ENCODE data around the gene KDM8.
A peak's percentile ranks its signal among the peaks of the same experiment; 100 is the strongest.

Gene KDM8

GRCh38 chr16:27202923-27203506 is 311 bp upstream of the KDM8 start:
- ChIA-PET CTCF (interaction anchor here (1.0 to 1.6 kb wide), 7 partner anchors 10 to 1927 kb away, joined by 3 to 9 read pairs (median 3); no protein-coding TSS in a partner anchor), POLR2A (interaction anchor here (0.6 to 2.5 kb wide), 16 partner anchors 10 to 347 kb away, joined by 3 to 9 read pairs (median 4); partner anchors contain the start of genes GTF3C1, KATNIP and NSMCE1)
- Histone ChIP-seq H3K4me1 (ENCODE audit: control insufficient read depth, insufficient read depth, low read length) (no peaks in the 10 kb centered on the region), H3K27ac (ENCODE audit: extremely low read depth, low read depth, low read length) (peak overlapping the region; percentile 80), H3K4me3 (ENCODE audit: low read depth, low read length) (peak overlapping the region; percentile 58), H3K36me3 (ENCODE audit: control insufficient read depth in 2 of 2, insufficient read depth in 1 of 2, low read length in 2 of 2) (no peaks in the 10 kb centered on the region), H3K9me3 (ENCODE audit: control insufficient read depth, insufficient read depth, low read depth, low read length) (no peaks in the 10 kb centered on the region)
- TF ChIP-seq ZNF394 (tag by site-specific recombination; IDR thresholded peaks at IDR 0.05; ENCODE audit: borderline replicate concordance) (peak; percentile 62), ZNF2 (tag by site-specific recombination; IDR thresholded peaks at IDR 0.05) (no peak; the same call in 1 of the 2 replicates), ZNF629 (tag by site-specific recombination; IDR thresholded peaks at IDR 0.05) (no peak), ZNF366 (tag by site-specific recombination; conservative IDR thresholded peaks at IDR 0.05) (no peak), ZNF292 (tag by site-specific recombination; IDR thresholded peaks at IDR 0.05; ENCODE audit: borderline replicate concordance, low read depth) (no peak), YY2 (tag by site-specific recombination; IDR thresholded peaks at IDR 0.05) (peak; percentile 24; the same call in 1 of the 2 replicates), KLF16 (tag by site-specific recombination; IDR thresholded peaks at IDR 0.05) (peak; percentile 94; the same call in 1 of the 2 replicates), ZNF174 (tag by site-specific recombination; IDR thresholded peaks at IDR 0.05) (no peak), ZBTB17 (tag by site-specific recombination; IDR thresholded peaks at IDR 0.05) (no peak), TRIM28 (IDR thresholded peaks at IDR 0.05; ENCODE audit: borderline replicate concordance, low read length) (no peak), ZNF341 (tag by site-specific recombination; IDR thresholded peaks at IDR 0.05; ENCODE audit: low read depth) (peak; percentile 9; the same call in 1 of the 2 replicates), ZNF18 (tag by site-specific recombination; IDR thresholded peaks at IDR 0.05) (no peak), GLI2 (tag by site-specific recombination; IDR thresholded peaks at IDR 0.05; ENCODE audit: borderline replicate concordance, low read depth) (no peak), ZFP69B (tag by site-specific recombination; IDR thresholded peaks at IDR 0.05) (peak; percentile 77; the same call in 1 of the 2 replicates), ZSCAN30 (tag by site-specific recombination; IDR thresholded peaks at IDR 0.05) (peak; percentile 24; the same call in 1 of the 2 replicates), ZNF76 (tag by site-specific recombination; IDR thresholded peaks at IDR 0.05; ENCODE audit: borderline replicate concordance, low read depth) (peak; percentile 79; the same call in 1 of the 2 replicates), ZBTB49 (tag by site-specific recombination; IDR thresholded peaks at IDR 0.05; ENCODE audit: low read depth) (no peak), ZNF202 (tag by site-specific recombination; IDR thresholded peaks at IDR 0.05; ENCODE audit: borderline replicate concordance) (no peak), ZNF707 (tag by site-specific recombination; IDR thresholded peaks at IDR 0.05) (no peak), SETDB1 (IDR thresholded peaks at IDR 0.05; ENCODE audit: insufficient read length, low read length) (peak; percentile 63), ZNF211 (tag by site-specific recombination; IDR thresholded peaks at IDR 0.05; ENCODE audit: low read depth) (no peak)
- TF ChIP-seq, protein P1, sequence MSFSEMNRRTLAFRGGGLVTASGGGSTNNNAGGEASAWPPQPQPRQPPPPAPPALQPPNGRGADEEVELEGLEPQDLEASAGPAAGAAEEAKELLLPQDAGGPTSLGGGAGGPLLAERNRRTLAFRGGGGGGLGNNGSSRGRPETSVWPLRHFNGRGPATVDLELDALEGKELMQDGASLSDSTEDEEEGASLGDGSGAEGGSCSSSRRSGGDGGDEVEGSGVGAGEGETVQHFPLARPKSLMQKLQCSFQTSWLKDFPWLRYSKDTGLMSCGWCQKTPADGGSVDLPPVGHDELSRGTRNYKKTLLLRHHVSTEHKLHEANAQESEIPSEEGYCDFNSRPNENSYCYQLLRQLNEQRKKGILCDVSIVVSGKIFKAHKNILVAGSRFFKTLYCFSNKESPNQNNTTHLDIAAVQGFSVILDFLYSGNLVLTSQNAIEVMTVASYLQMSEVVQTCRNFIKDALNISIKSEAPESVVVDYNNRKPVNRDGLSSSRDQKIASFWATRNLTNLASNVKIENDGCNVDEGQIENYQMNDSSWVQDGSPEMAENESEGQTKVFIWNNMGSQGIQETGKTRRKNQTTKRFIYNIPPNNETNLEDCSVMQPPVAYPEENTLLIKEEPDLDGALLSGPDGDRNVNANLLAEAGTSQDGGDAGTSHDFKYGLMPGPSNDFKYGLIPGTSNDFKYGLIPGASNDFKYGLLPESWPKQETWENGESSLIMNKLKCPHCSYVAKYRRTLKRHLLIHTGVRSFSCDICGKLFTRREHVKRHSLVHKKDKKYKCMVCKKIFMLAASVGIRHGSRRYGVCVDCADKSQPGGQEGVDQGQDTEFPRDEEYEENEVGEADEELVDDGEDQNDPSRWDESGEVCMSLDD (tag by site-specific recombination; IDR thresholded peaks at IDR 0.05) = no peak
- TF ChIP-seq, protein P2, sequence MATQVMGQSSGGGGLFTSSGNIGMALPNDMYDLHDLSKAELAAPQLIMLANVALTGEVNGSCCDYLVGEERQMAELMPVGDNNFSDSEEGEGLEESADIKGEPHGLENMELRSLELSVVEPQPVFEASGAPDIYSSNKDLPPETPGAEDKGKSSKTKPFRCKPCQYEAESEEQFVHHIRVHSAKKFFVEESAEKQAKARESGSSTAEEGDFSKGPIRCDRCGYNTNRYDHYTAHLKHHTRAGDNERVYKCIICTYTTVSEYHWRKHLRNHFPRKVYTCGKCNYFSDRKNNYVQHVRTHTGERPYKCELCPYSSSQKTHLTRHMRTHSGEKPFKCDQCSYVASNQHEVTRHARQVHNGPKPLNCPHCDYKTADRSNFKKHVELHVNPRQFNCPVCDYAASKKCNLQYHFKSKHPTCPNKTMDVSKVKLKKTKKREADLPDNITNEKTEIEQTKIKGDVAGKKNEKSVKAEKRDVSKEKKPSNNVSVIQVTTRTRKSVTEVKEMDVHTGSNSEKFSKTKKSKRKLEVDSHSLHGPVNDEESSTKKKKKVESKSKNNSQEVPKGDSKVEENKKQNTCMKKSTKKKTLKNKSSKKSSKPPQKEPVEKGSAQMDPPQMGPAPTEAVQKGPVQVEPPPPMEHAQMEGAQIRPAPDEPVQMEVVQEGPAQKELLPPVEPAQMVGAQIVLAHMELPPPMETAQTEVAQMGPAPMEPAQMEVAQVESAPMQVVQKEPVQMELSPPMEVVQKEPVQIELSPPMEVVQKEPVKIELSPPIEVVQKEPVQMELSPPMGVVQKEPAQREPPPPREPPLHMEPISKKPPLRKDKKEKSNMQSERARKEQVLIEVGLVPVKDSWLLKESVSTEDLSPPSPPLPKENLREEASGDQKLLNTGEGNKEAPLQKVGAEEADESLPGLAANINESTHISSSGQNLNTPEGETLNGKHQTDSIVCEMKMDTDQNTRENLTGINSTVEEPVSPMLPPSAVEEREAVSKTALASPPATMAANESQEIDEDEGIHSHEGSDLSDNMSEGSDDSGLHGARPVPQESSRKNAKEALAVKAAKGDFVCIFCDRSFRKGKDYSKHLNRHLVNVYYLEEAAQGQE (tag by site-specific recombination; IDR thresholded peaks at IDR 0.05) = no peak
- TF ChIP-seq, protein P3, sequence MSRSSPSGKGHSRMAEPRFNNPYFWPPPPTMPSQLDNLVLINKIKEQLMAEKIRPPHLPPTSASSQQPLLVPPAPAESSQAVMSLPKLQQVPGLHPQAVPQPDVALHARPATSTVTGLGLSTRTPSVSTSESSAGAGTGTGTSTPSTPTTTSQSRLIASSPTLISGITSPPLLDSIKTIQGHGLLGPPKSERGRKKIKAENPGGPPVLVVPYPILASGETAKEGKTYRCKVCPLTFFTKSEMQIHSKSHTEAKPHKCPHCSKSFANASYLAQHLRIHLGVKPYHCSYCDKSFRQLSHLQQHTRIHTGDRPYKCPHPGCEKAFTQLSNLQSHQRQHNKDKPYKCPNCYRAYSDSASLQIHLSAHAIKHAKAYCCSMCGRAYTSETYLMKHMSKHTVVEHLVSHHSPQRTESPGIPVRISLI (tag by site-specific recombination; IDR thresholded peaks at IDR 0.05) = no peak
